Measurements from ENCODE around the gene ZFYVE28.
"Not testable (repeated sequence)": the region's sequence is repeated elsewhere in the genome, so short reads cannot be mapped to it uniquely, and the experiment has no call there.

ZFYVE28 gene

DNA sequence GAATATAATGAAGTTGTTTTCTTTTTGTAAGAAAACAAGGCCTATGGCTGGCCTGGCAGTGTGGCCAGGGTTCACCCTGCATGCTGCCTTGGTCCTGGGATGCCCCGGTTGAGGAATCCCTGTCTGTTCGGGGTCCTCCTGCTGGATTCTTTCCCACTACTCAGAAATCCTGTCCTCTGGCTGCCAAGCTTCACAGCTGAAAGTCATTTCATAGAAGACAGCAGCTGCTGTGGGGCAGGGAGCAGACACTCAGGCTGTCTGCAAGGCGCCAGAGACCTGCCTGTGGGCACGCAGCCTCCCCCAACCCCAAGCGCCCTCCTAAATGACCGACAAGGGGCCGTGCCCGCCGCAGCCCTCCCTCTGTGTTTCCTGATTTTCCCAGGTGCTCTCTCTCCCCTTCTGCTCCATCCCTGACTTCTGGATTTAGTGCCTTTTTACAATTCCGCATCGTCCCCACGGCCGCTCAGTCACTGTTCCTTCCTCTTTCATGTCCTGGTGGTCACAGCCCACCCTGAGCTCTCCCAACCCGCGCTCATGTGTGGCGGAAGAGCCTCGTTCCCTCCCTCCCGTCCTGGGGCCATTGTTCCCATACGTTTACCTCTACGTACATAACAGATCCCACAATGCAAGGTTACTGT is 27.5 kb downstream of the ZFYVE28 start:
- FAIRE-seq (no peak), DNase-seq (ENCODE audit: low spot score) (no peak)

DNA sequence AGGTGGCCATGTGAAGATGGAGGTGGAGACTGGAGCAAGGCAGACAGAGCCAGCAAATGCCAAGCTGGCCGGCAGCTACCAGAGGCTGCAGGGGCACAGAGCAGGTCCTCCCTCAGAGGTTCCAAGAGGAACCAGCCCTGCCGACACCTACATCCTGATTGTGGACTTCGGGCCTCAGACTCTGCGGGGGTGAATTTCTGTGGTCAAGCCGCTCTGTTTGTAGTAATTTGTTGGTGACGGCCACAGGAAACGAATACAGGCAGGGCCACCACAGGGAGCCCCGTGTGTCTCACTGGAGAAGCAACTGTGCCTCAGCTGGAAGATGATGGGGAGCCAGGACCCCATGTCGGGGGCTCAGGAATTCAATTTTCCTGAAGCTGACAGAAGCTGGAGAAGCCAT is 28.3 kb downstream of the ZFYVE28 start:
- no peak for DNase-seq (ENCODE audit: low spot score)
- no peak for FAIRE-seq

DNA sequence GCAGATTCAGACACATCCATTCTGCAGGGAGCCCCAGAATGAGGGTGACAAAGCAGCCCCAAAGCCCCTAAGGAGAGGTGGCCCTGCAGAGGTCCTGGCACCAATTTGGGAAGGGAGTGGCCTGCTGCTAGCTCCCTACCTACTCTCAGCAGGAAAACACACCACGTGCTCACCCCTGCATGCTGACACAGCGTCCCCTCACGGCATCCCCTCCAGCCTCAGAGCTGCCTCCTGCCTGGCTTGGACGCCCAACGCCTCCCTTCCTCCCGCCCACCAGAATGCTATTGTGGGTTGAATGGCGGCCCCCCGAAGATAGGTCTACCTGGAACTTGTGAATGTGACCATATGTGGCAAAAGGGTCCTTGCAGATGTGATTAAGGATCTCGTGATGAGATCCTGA is 28.8 kb downstream of the ZFYVE28 start:
- DNase-seq (ENCODE audit: low spot score) (no peak), FAIRE-seq (no peak)

DNA sequence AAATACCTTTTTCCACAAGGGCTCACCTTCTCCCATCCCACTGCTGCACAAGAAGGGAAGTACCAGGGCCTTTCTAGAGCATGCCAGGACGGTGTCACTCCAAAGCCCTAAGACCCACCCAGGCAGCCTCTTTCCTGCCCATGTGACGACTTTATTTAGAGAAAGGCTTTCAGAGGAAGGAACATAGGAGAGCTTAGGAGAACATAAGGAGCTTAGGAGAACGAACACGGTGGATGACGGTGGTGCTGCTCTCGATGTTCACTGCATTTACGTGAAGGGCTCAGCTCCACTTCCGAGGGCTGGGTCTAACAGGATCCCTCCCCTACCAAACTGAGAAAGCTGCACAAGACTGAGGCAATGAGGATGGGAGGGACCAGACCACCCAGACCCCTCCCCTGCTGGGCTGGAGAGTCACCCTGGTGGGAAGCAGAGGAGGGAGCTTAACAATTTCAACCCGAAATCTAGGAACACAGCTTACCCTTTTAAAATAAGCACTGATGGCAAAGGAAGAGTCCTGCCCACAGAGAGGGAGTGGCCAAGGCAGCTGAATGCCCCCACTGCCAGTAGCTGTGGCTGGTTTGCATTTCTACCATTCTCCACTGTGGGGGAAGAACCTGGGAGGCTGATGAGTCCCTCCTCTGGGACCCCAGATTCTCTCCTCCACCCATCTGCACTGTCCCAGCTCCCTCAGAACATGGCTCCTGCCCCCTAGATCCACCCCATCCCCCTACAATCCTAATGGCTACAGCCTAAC is 29.8 kb downstream of the ZFYVE28 start:
- FAIRE-seq (no peak), DNase-seq (ENCODE audit: low spot score) (no peak)

DNA sequence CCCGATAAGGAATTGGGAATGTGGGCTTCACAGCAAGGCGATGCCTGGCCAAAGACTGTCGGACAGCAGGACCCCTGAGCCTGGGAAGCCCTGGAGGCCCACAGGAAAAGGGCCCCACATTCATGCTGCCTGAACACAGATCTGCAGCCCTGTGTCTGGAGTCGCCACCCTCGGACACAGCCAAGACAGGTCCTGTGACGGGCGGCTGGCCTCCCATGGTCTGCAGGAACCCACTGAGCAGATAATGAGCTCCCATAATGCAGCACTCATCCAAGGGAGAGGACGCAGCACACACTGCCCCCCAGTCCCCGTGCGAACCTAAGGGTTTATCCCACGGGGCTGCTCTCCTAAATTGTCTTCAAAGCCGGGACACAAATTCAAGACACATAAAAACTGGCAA is 30.6 kb downstream of the ZFYVE28 start:
- DNase-seq (ENCODE audit: low spot score) (no peak), FAIRE-seq (no peak)

DNA sequence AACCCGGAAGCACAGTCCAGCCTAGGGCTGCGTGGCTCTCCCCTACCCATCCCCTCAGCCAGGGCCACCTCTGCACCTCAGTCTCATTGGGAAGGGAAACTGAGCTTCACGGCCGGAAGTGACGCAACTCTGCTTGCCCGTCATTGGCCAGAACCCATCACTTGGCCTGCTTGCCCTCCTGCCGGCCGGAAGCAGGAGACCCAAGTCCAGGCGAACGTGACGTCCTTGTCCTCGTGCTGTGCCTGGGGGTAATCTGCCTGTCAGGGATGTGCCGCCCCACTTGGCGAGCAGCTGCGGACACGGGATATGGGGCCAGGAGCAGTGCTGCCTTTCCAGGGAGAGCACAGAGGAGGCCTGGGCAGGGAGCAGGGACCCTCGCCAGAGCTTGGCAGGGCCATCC is 31.2 kb downstream of the ZFYVE28 start:
- FAIRE-seq (no peak), DNase-seq (ENCODE audit: low spot score) (no peak)

DNA sequence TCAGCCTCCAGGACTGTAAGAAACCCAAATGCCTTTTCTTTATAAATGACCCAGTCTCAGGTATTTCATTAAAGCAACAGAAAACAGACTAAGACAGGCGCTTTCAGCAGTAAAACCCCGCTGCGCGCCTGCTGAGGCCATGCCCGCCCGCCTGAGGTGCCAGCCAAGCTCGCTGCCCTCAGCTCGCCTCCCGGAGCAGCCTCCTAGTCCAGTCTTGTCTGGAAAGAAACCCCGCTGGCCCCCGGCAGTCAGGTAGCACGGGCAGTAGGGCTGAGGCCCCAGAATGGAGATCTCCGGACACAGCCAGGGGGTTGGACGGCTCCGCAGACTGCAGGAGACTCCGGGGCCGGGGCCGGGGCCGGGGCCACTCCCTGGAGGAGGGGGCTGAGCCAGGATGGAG is 31.7 kb downstream of the ZFYVE28 start:
- FAIRE-seq (no peak), DNase-seq (ENCODE audit: low spot score) (no peak)

DNA sequence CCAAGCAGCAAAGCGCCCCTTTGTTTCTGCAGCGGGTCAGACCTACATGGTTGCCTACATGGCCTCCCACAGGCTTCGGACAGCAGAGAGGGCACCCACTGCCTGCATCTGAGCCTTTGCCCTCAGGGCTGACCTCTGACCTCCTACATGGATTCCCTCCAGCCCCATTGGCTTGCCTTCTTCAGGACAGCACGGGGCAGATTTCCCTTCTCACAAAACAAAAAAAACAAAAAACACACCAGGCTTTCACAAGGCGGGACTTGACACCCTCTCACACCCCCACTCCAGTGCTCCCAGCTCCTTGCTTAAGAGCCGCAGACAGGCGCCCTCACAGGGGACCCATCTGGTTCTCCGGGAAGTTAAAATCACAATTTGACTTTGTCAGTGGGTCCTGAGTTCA is 32.9 kb downstream of the ZFYVE28 start:
- DNase-seq (ENCODE audit: low spot score) (no peak), FAIRE-seq (no peak)

DNA sequence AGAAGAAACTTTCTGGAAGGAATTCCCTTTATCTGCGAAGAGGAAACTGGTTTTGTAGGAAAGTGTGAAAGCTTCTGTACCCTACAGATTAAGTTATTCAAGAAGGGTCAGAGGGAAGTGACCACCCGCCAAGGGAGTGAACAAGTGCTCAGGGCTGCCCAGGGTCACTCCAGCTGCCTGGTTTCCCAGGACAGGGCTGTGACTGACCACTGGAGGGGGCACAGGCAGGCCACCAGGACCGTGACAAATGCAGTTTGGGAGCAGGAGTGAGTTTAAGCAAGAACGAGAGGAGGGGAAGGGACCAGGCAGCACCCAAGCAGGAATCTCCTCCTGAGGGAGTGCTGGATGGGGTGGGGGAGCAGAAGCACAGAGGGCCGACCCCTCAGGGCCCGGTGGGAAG is 34.2 kb downstream of the ZFYVE28 start:
- no peak for DNase-seq (ENCODE audit: low spot score)
- no peak for FAIRE-seq

DNA sequence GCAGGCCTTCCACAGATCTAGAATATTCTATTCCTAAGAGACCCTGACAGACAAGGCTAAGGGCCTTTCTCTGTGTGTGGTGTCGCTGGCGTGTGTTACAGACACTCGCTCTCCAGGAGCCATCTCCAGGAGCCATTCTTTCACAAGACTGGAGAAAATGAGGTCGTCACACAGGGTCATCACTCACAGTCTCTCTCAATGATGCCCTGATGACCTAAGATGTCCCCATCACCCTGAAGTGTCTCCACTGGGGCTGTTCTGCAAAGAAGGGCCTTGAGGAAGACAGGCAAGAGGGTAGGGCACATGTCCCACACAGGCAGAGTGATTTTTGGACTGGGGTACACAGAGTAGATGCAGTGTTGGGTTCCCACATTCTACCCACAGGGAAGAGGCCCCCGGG is 34.7 kb downstream of the ZFYVE28 start:
- DNase-seq (ENCODE audit: low spot score) (no peak), FAIRE-seq (no peak)

DNA sequence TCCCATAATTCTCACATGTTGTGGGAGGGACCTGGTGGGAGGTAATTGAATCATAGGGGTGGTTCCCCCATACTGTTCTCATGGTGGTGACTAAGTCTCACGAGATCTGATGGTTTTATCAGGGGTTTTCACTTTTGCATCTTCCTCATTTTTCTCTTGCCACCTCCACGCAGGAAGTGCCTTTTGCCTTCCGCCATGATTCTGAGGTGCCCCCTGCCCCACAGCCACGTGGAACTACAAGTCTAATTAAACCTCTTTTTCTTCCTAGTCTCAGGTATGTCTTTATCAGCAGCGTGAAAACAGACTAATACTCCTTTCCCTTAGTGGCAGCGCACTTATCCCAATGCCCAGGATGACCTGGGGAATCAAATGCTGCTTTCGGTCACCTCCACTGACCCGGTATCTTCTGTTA is 35.2 kb downstream of the ZFYVE28 start:
- DNase-seq (ENCODE audit: low spot score); FAIRE-seq: not testable (repeated sequence)

DNA sequence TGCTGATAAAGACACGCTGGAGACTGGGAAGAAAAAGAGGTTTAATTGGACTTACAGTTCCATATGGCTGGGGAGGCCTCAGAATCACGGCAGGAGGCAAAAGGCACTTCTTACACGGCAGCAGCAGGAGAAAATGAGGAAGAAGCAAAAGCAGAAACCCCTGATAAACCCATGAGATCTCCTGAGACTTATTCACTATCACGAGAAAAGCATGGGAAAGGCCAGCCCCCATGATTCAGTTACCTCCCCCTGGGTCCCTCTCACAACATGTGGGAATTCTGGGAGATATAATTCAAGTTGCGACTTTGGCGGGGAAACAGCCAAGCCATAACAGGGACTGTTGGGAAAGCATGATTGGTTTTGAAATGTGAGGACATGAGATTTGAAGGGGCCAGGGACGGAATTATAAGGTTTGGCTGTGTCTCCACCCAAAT is 35.7 kb downstream of the ZFYVE28 start:
- FAIRE-seq; DNase-seq (ENCODE audit: low spot score): not testable (repeated sequence)

DNA sequence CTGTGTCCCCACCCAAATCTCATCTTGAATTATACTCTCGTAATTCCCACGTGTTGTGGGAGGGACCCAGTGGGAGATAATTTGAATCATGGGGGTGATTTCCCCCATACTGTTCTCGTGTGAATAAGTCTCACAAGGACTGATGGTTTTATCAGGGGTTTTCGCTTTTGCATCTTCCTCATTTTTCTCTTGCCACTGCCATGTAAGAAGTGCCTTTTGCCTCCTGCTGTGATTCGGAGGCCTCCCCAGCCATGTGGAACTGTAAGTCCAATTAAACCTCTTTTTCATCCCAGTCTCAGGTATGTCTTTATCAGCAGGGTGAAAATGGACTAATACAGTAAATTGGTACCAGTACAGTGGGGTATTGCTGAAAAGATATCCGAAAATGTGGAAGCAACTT is 37.9 kb downstream of the ZFYVE28 start:
- FAIRE-seq; DNase-seq (ENCODE audit: low spot score): not testable (repeated sequence)

DNA sequence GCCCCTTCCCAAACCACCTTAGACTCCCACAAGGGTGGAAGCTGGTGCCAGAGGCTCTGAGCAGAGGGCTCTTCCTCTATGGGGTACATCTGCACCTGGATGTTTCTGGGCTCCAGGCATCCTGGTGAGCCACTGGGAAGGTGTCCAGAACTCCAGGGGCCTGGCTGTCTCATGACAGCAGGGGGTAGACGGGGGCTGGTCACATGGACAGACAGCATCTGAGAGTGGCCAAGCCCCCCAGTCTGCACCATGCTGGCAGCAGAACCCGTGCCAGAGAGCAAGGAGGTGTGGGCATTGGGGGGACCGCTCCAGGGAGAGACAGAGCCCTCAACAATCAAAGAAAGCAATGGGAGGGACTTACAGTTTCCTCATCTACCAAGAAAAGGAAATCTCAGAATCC is 39.5 kb downstream of the ZFYVE28 start:
- DNase-seq (ENCODE audit: low spot score) (no peak), FAIRE-seq (no peak)

DNA sequence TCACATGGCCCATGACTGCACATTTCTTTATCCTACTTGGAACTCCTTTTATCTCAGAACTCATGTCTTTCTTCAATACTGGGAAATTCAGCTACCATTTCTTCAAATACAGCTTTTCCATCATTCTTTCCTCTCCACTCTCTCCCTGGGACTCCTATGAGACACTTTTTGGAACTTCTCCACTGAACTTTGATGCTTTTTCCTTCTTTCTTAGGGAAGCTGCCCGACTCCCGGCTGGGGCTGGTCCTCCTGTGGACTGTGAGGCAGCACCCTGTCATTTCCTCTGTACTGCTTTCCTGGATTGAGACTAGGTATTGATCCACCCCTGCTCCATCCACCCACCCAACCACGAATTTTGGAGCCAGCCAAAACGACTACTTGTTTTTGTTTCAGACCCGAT is 40.0 kb downstream of the ZFYVE28 start:
- FAIRE-seq (no peak), DNase-seq (ENCODE audit: low spot score) (no peak)

DNA sequence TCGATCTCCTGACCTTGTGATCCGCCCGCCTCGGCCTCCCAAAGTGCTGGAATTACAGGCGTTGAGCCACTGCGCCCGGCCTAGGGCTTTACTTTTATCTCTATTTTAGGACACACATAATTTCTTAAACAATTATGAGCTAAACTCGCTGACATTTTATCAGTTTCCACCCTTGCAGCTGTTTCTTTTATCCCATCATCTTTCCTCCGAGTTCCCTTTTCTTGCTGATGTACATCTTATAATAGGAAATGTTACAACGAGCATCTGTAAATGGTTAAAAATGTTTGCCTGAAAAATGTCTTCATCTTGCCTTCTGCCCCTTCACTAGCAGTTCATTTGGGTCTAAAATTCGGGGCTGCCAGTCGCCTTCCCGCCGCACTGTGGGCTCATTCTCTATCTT is 41.2 kb downstream of the ZFYVE28 start:
- DNase-seq (ENCODE audit: low spot score) = no peak

DNA sequence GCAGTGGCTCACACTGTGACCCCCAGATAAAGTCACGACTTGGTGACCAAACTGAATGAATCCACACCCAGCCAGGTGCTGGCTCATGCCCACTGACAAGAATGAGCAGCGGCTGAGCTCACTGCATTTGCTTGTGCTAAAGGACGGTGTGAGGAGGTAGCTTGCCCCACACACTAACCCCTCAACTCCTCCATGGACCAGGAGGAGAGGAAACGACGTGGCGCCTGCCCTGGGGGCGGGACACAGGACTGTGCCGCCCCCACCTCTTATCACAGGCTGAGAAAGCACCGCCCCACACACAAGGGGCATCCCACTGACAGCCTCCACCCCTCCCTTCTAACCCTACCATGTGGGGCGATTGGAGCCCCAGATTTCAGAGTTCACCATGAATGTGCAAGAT is 43.0 kb downstream of the ZFYVE28 start:
- FAIRE-seq = no peak
- DNase-seq (ENCODE audit: low spot score) = no peak

More for the DNA sequence above, 41.2 kb downstream of the ZFYVE28 start:
- no peak for FAIRE-seq

DNA sequence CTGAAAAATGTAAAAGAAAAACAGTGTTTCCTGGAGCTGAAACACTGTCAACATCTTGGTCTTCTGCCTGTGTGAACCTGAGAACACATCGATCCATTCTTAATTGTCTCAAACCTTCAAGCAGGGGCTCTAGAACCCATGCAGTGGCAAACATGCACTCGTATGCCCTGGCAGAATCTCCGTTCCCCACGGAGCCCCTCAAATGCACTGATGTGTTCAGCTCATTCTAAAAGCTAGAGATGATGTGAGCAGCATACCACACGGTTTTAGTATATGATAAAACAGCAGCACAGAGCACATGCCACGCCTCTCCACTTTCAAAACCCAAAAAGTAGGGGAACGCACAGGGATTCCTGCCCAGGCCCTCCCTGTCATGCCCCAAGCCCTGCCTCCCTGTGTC is 44.9 kb downstream of the ZFYVE28 start:
- DNase-seq (ENCODE audit: low spot score) = no peak
- no peak for FAIRE-seq

DNA sequence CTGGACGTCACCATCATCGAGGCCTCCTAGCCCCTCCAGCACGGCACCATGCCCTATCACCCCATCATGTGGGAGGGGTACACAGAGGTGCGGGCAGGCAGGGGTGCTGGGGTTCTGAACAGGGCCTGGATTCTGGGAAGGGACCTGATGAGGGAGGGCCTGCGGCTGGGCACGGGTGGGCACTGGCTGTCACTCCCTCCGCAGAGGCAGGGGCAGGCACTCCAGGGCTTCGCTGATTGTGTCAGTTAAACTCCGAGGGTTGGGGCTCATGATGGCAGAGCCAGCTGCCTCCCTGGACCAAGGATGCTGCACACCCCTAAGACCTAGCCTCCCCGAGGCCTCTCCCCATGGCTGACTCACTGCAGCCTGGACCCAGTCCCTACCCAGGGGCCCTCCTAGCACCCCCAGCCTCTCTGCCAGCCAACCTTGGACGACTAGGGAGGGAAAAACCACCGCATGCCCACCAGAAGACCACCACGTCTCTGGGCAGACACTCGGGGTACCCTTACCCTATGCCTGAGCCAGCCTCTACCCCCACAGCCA is 45.9 kb downstream of the ZFYVE28 start:
- DNase-seq (ENCODE audit: low spot score) = no peak
- no peak for FAIRE-seq

DNA sequence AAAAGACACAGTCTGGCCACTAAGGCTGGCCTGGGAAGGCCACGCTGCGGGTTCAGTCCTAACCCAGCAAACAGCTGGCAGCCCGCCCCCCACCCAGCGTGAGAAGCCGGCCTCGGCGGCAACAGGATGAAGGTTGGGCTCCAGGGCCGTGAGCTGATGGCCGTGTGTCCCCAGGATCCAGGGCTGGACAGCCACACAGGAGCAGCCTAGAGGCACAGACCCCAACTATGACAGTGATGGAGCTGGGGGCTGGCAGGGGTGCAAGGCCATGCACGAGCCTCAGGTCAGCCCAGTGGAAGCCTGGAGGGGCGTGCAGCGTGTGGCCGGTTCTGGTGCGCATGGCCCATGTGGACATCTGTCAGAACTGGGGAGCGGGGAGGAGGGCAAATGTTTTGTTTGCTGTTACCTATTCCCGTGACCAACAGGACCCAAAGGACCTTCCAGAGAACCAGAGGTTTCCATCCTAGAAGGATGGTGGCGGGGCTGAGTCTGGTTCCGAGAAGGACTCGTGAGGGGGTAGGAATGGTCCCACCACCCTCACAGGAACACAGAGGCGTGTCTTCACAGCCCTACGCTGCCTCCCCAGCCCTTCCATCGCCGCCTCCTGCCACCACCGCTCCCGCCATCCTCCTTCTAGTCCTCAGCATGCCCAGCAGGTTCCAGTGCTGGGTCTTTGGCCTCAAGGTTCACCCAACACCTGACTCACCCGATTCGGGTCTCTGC is 46.5 kb downstream of the ZFYVE28 start:
- FAIRE-seq (no peak), DNase-seq (ENCODE audit: low spot score) (no peak)

DNA sequence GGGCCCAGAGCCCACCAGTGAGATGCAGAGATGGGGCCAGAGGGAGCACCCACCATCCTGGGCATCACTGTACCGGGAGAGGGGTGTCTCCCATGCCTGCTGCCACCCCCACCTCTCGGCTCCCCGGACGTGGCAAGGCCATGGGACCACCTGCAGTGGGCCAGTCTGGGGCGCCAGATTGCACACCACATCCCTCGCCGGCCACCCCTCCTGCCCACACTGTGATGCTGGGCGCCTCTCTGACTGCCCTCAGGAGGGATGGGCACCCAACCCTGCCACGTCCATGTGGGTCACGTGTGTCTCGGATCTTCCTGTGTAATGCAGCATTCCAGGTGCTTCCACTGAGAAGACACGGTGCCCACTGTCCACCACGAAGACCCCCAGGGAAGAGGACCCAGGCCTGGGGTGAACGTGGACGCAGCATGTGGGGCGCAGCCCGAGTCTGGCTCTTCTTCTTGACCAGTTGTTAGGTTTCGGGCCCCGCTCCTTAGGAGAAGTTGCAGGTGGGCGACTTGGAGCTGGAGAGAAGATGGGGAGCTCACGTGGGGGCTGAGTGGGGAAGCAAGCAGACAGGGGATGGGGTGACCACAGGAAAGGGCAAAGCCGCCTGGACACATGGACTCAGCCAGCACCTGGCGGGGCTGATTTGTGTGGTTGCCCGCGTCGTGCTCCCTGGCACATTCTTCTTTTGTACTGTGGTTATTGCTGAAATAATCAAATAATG is 47.7 kb downstream of the ZFYVE28 start:
- DNase-seq (ENCODE audit: low spot score) (no peak), FAIRE-seq (no peak)
